ENCODE measurements around the gene MBD3L4.
"Not testable (repeated sequence)": the region's sequence is repeated elsewhere in the genome, so short reads cannot be mapped to it uniquely, and the experiment has no call there.

The MBD3L4 gene

GRCh38 chr19:7040079-7040478 lies at the start of gene MBD3L4:
MBD3L4 (minus strand) TSS chr19:7040179; CDS start chr19:7040144, 35 bp downstream.
- DNase-seq, result not testable (repeated sequence)

DNA sequence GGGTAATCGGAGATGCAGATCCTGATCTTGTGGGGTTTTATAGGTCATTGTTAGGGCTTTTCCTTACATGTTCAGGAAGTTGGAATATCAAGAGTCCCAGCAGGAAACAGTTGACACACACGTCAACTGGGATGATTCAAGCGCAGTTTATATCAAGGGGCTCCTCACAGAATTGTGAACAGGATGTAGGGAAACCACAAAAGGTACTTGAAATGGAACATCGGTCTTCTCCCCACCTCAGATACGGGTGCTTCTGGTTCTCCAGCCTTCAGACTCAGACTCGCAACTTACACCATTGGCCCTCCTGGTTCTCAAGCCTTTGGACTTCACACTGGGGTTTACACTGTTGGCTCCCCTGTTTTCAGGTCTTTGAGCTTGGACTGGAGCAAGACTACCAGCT lies 49.0 kb upstream of the MBD3L4 start:
- no peak for DNase-seq

DNA sequence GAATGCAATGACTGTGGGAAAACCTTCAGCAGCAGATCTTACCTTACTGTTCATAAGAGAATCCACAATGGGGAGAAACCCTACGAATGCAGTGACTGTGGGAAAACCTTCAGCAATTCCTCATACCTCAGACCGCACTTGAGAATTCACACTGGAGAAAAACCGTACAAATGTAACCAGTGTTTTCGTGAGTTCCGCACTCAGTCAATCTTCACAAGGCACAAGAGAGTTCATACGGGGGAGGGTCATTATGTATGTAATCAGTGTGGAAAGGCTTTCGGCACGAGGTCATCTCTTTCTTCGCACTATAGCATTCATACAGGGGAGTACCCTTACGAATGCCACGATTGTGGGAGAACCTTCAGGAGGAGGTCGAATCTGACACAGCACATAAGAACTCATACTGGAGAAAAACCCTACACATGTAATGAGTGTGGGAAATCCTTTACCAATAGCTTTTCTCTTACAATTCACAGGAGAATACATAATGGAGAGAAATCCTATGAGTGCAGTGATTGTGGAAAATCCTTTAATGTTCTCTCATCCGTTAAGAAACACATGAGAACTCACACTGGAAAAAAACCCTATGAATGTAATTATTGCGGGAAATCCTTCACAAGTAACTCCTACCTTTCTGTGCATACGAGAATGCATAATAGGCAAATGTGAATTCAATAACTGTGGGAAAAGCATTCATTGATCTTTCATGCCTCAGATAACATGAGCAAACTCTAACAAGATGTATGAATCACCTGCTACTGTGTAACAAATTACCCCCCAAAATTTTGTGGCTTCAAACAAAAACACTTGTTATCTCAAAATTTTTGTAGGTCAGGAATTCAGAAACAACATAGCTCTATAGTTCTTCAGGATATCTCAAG lies 43.3 kb upstream of the MBD3L4 start:
- no peak for DNase-seq

DNA sequence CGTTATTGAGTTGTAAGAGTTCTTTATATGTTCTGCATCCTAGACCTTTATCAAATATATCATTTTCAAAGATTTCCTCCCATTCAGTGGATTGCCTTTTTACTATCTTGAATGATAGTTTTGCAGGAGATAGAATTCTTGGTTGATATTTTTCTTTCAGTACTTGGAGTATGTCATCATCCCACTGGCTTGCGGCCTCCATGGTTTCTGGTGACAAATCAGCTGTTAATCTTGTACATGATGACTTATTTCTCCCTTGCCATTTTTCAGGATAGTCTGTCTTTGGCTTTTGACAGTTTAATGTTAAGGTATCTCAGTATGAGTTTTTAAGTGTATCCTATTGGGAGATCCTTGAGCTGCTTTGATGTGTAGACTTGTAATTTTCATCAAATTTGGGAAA lies 38.0 kb upstream of the MBD3L4 start:
- no peak for DNase-seq

DNA sequence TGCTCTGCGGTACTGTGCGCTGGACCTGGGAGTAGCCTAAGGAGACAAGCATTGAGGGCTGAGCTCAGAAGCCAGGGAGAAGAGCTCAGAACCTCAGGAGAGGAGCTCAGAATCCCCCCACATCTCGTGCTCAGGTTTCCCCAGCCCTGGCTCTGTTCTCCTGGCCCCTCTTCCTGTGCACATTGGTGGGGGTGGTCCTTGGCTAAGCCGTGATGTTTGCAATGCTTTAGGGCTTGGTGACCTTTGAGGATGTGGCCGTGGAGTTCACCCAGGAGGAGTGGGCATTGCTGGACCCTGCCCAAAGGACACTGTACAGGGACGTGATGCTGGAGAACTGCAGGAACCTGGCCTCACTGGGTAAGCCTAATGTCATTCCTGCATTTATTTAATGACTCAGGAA lies 36.2 kb upstream of the MBD3L4 start:
- no peak for DNase-seq

- no peak for DNase-seq
Measured at GRCh38 chr19:7074705-7075282, 34.8 kb upstream of the MBD3L4 start.

- DNase-seq, result no peak
Measured at GRCh38 chr19:7072541-7072940, 32.6 kb upstream of the MBD3L4 start.

DNA sequence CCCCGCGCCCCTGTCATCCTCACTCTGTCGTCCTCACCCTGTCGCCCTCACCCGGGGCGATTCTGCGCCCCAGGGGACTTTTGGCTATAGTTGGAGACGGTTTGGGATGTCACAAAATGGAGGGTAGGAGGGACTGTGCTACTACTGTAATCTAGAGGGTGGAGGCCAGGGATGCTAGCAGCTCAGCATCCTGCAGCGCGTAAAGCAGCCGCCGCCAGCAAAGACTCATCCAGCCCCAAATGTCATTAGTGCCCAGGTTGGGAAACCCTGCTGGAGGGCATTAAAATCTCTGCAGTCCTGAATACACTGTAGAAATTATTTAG lies 29.9 kb upstream of the MBD3L4 start:
- DNase-seq, result peak in 1 of 58 donors; percentile 32

DNA sequence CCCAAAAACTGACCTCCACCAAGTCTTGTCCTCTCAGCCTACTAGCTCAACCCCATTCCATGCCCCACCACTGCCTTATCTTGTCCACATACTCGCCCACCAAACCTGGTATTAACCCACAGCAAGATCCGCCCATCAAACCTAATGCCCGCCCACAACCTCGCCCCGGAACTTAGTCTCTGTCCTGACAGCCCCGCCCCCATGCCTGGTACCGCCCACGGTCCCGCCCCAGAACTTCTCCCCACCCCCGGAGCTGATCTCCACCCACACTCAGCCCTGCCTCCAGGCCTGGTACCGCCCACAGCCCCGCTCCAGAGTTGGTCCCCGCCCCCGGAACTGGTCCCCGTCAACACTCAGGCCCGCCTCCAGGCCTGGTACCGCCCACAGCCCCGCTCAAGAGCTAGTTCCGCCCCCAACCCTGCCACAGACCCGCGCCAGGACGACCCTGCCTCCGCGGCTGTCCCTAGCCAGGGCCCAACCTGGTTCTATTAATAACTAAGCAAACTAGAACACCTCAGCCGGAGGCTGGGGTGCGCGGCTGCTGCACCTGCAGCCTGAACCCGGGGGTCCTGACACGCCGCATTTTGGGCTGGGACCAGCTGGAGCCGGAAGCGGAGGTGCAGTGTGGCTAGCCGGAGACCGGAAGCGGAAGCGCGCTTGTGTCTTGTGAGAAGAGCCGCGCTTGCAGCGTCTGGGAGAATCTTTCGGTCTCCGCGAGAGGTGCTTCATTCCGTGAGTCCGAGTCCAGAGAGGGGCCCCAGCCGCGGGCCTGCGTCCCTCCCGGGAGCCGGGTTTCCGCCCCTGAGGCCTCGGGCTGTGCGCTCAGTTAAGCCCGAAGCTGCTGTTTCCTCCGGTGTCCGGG lies 29.3 kb upstream of the MBD3L4 start, which contains the start of gene ZNF557:
Gene ZNF557, plus strand, starts transcription at position 662 of the 862 bp plus-strand sequence. CDS start 5,372 bp downstream, outside the sequence.
- peak; percentile 74 to 99 (median 96) for DNase-seq

- no peak for DNase-seq
Measured at GRCh38 chr19:7068599-7068998, 28.6 kb upstream of the MBD3L4 start.

DNA sequence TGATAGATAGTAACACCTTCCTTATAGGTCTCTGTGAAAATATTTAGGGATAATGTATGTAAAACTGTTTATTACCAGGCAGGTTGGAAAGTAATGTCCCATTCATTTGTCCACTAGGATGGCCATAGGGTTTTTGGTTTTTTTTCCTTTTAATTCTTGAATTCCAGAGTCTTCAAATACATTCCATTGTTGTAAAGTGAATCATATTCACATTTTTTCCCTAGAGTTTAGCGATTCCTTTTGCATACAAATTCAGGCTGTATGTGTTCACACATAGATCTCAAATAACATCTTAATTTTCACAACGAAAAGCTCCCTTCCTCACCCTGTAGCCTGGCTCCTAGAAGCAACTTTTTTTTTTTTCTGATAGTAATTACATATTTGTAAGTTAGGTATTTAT lies 27.7 kb upstream of the MBD3L4 start:
- DNase-seq, result no peak

DNA sequence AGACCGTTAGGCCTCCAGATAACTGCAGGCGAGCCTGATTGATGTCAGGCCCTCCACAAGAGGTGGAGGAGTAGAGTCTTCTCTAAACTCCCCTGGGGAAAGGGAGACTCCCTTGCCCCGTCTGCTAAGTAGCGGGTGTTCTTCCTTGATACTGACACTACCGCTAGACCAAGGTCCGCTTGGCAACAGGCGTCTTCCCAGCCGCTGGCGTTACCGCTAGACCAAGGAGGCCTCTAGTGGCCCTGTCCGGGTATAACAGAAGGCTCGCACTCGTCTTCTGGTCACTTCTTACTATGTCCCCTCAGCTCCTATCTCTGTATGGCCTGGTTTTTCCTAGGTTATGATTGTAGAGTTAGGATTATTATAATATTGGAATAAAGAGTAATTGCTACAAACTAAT lies 27.1 kb upstream of the MBD3L4 start:
- DNase-seq, result peak in 1 of 58 donors; percentile 2

DNA sequence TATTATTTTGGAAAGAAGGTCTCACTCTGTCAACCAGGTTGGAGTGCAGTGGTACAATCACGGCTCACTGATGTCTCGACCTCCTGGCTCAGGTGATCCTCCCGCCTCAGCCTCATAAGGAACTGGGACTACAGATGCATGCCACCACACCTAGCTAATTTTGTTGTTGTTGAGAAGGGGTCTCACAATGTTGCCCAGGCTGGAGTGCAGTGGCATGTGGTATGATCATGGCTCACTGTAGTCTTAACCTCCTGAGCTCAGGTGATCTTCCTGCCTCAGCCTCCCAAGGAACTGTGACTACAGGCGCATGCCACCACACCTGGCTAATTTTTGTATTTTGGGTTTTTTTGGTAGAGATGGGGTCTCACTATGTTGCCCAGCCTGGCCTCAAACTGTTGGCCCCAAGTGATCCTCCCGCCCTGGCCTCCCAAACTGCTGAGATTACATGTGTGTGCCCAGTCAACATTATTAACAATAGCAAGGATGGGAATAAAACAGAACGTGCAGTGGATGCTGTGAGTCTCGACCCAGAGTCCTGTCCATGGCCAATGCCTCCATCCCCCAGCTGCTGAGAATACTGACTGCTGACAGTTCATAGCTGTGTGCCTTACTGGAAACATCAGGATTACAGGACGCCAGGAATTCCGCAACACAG lies 23.9 kb upstream of the MBD3L4 start:
- no peak for DNase-seq

DNA sequence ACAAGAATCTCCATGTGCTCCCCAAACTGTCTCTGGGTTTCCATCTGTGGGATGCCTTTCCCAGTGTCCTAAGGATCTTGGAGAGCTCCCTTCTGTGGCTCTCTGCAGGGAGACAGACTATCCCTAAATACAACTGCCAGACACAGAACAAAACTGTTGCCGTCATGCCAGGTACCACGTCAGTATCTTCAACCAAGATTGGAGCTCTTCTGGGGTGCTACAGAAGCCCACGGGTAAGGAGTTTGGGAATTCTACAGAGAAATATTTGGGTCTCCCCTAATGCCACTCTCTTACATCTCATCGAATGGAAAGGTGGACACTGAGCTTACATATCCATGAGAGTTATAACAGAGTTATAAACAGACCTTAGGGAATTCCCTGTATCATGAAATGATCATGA lies 23.4 kb upstream of the MBD3L4 start:
- no peak for DNase-seq

- DNase-seq, result not testable (repeated sequence)
Measured at GRCh38 chr19:7059977-7060376, 20.0 kb upstream of the MBD3L4 start.

DNA sequence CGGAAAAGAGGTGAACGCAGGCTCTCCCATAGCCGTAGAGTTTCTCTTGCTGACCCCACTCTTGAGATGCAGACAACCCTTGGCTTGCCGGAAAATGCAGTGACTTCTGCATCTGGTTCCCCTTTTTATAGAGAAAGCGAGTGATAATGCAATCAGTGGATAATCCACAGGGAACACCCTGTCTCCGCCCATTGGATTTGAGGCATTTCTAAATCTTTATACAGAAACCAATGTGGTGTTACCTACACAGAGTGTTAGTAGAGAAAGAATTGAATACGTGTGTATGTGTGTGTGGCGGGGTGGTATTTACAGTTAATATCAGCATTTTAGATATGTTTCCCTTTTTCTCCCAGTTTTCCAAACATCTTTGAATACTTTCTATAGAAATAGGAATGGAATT lies 18.6 kb upstream of the MBD3L4 start, which contains the start of gene MBD3L3:
Gene MBD3L3, minus strand, starts transcription at position 101 of the 400 bp plus-strand sequence. Its CDS starts 71 bp downstream, at position 30.
- not testable (repeated sequence) for DNase-seq

- DNase-seq, result not testable (repeated sequence)
Measured at GRCh38 chr19:7056371-7056770, 16.4 kb upstream of the MBD3L4 start.

DNA sequence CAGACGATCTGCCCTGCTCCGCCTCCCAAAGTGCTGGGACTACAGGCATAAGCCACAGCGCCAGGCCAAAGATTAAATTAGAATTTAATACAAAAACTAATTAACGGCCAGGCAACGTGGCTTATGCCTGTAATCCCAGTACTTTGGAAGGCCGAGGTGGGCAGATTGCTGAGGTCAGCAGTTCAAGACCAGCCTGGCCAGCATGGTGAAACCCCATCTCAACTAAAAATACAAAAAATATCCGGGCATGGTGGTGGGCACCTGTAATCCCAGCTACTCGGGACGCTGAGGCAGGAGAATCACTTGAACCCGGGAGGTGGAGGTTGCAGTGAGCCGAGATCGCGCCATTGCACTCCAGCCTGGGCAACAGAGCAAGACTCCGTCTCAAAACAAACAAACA lies 15.7 kb upstream of the MBD3L4 start:
- DNase-seq, result not testable (repeated sequence)

DNA sequence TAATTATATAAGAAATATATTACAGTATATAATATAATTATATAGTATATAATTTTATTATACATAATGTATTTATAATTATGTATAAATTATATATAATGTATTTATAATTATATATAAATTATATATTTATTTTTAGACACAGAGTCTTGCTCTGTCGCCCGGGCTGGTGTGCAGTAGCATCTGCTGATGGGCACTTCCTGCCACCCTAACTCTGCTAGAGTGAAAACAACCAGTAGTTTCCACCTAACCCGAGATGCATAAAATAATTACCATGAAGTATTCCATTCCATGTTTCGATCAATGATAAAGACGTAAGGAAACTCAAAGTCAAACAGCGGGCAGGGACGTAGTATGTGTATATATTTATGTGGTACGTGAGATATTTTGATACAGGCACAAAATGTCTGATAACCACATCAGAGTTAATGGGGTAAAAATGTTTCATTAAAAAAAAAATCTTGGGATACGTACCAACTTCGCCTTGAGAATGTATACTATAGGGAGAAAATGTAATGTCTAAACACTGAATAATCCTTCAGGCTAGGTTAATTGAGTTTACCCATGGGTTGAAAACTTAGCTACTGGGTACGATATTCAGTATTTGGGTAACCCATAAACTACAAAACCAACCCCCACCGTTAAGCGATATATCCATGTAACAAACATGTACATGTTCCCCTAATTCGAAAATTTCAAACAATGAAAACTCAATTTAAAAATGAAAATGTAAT lies 14.8 kb upstream of the MBD3L4 start:
- DNase-seq, result not testable (repeated sequence)

DNA sequence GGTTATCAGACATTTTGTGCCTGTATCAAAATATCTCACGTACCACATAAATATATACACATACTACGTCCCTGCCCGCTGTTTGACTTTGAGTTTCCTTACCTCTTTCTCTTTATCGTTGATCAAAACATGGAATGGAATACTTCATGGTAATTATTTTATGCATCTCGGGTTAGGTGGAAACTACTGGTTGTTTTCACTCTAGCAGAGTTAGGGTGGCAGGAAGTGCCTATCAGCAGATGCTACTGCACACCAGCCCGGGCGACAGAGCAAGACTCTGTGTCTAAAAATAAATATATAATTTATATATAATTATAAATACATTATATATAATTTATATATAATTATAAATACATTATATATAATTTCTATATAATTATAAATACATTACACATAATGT lies 12.9 kb upstream of the MBD3L4 start:
- not testable (repeated sequence) for DNase-seq

Measured in anterior cingulate cortex (tissue), 58 donors.